C4-2B (cell line): Measurements from ENCODE around the gene ACSF3.

Experiments
- H3K27ac ChIP-seq: fragments of 450-650 bp; 2 replicates; pipeline ENCODE4 v1.5.1; 2017
- ZFX ChIP-seq: fragments of 450-650 bp; IDR thresholded peaks from 2 replicates; pipeline ENCODE4 v1.6.1; 2017
- TF ChIP-seq, protein P1 (sequence below): fragments of 450-650 bp; conservative IDR thresholded peaks from 2 replicates; pipeline ENCODE4 v1.5.1; 2017; ENCODE audit warnings: mild to moderate bottlenecking

The ACSF3 gene

DNA sequence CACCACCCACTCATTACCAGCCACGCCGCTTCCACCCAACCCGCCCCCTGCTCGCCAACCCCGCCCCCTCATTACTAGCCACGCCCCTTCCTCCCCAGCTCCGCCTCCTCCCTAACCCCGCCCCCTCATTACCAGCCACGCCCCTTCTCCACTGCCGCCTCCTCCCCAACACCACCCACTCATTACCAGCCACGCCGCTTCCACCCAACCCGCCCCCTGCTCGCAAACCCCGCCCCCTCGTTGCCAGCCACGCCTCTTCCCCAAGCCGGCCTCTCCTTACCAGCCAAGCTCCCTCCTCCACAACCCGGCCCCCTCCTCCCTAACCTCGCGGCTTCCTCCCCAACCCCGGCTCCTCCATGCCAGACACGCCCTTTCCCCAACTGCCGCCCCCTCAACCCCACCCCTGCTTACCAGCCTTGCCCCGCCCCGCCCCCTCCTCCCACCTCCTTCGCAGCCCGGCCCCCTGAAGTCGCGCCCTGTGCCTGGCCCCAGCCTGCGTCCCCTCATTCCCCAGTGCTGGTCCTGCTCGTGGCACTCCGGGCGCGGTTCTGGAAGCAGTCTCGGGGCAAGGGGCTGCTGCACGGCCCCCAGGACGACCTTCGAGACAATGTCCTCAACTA lies 99.4 kb downstream of the ACSF3 start:
- TF ChIP-seq ZFX: no peak
- TF ChIP-seq, protein P1, sequence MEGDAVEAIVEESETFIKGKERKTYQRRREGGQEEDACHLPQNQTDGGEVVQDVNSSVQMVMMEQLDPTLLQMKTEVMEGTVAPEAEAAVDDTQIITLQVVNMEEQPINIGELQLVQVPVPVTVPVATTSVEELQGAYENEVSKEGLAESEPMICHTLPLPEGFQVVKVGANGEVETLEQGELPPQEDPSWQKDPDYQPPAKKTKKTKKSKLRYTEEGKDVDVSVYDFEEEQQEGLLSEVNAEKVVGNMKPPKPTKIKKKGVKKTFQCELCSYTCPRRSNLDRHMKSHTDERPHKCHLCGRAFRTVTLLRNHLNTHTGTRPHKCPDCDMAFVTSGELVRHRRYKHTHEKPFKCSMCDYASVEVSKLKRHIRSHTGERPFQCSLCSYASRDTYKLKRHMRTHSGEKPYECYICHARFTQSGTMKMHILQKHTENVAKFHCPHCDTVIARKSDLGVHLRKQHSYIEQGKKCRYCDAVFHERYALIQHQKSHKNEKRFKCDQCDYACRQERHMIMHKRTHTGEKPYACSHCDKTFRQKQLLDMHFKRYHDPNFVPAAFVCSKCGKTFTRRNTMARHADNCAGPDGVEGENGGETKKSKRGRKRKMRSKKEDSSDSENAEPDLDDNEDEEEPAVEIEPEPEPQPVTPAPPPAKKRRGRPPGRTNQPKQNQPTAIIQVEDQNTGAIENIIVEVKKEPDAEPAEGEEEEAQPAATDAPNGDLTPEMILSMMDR: no peak
- H3K27ac ChIP-seq: no peak overlapping the region; the same call in 1 of the 2 replicates

DNA sequence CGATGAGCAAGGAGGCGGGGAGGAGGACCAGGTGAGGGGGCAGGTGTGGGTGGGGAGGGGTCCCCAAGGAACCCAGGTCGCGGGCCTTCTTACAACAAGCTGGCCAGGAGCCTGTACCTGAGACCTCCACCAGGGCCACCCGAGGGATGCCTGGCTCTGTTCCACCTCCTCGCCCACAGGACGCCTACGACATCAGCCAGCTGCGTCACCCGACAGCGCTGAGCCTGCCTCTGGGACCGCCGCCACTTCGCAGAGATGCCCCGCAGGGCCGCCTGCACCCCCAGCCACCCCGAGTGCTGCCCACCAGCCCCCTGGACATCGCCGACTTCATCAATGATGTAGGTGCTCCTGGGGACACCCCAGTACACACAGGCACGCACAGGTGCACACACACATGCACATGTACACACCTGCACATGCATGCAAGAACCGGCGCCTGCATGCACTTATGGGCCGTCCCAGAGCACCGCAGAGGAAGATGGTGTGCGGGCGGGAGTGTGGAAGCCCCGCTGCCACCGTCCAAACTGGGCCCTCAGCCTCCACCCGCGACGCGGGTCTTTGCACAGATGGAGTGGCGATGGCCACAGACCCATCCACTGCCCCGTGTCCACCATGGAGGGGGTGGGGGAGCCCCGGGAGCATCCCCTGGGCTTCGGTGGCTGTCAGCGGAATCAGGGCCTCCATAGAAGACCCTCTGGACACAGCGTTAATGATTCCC lies 100.1 kb downstream of the ACSF3 start:
- H3K27ac ChIP-seq: no peak overlapping the region; the same call in 1 of the 2 replicates
- TF ChIP-seq, protein P1: no peak
- no peak for TF ChIP-seq ZFX

DNA sequence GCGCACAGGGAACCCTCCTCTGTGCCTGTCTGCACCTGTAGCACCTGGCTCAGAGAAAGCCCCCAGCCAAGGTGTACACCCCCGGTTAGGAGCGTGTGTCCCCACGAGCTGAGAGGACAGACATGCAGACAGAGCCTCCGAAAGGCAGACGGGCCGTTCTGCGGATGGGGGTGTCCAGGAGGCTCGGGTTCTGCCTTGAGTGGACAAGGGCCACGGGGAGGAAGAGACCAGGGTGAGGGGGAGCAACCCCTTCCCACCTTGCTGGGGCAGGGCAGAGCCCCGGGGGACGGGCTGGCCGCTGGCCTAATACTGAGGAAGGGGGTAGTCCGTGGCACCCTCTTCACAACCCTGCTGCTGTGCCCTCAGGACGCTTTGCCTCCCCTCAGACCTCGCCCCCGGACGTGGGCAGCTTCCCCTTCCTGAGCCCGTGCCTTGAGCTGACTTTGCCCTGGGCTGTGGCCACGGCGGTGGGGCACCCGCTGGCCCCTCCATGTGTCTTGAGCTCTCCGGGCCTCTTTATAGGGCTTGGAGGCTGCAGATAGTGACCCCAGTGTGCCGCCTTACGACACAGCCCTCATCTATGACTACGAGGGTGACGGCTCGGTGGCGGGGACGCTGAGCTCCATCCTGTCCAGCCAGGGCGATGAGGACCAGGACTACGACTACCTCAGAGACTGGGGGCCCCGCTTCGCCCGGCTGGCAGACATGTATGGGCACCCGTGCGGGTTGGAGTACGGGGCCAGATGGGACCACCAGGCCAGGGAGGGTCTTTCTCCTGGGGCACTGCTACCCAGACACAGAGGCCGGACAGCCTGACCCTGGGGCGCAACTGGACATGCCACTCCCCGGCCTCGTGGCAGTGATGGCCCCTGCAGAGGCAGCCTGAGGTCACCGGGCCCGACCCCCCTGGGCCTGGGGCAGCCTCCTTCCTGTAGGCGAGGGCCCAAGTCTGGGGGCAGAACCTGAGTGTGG lies 101.0 kb downstream of the ACSF3 start:
- TF ChIP-seq ZFX: no peak
- TF ChIP-seq, protein P1: no peak

DNA sequence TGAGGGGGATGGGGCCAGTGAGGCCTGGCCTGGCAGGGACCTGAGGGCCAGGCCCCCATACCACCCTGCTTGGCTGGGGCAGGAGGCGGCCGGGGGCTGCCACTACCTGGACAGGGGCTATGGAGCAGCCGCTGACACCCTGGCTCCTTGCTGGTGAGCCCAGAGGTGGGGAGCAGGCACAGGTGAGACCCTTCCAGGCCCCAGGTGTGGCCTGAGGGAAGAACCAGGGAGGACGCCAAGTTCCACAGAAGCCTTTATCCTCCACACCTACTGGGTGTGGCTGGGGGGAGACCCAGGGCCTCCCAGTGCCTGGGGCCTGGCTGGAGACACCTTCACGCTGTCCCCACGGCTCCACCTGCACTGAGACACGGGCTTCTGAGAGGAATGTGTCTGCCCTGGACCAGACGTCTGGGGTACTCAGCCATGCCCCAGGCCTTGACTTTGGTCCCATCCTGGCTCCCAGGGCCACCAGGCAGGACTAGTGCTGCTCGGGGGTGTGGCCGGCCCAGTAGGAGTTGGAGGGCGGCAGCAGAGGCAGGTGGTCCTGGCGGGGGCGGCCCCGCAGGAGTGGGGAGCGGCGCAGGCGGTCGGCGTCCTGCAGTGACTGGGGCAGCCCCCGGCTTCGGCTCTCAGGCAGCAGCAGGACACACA lies 102.0 kb downstream of the ACSF3 start:
- H3K27ac ChIP-seq: no peak overlapping the region
- TF ChIP-seq, protein P1: no peak
- TF ChIP-seq ZFX: no peak

More for the DNA sequence above, 101.0 kb downstream of the ACSF3 start:
- H3K27ac ChIP-seq: no peak overlapping the region

DNA sequence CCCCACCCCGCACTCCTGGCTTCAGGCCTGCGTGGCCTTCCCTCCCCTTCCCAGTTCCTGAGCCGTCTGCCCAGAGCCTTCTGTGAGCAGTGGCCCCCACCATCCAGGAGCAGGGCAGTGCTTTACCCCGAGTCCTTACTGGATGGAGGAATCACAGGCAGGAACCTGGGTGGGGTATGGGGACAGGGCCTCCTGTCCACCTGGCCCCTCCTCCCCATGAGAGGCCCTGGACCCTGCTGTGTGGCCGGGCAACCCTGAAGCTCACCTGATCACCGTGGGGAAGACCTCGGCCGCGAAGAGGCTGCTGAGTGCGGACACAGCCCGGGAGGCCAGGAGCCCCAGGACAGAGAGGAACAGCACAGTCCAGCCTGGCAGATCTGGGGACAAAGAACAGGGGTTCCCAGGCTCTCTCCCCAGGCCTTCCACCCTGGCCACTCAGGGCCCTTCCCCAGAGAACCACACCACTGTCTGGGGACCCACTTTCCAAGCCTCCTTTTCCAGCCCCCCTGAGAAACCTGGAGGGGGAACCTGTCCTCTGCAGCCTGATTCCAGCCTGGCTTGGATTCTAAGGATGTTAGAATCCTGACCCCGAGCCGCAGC lies 103.5 kb downstream of the ACSF3 start:
- TF ChIP-seq ZFX: no peak
- TF ChIP-seq, protein P1: no peak
- no peak overlapping the region for H3K27ac ChIP-seq

DNA sequence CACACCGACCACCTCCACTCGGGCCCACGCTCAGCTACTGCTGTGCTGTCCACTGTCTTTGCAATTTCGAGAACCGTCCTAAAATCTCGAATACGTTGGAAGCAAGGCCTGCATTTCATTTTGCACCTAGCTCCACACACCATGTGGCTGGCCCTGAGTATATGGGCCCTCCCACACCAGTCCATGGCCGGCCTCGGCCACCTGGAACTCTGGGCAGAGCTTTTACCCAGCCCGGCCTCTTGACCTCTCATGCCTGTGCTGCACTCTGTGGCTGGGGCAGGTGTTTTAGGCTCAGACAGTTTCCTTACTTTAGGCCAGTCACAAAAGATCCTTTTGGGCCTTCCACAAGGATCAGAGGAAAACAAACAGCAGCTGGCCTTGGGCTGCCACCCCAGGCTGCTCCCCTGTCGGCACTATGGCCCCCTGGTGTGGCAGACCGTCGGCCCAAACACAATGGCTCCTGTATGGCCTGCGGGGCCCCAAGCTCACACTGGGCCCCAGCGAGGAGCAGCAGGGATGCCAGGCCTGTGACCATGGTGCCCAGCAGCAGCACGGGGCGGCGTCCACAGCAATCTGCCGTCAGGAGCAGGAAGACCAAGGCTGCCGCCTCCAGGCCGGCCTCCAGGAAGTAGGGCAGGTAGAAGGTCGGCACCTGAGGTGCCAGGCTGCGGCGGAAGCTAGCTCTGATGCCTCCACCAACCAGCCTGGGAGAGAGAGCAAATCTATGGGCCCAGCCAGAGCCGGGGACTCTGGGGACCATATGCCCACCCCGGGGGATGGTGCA lies 104.2 kb downstream of the ACSF3 start:
- H3K27ac ChIP-seq: no peak overlapping the region
- TF ChIP-seq, protein P1: no peak
- no peak for TF ChIP-seq ZFX
